Embryonic facial prominence (tissue), 1 donor: ENCODE results near the gene CCDC77.
"Not testable (repeated sequence)": the region's sequence is repeated elsewhere in the genome, so short reads cannot be mapped to it uniquely, and the experiment has no call there.

ENCODE experiments used
- DNase-seq: peaks from one replicate; pipeline ENCODE4 v3.0.0-alpha.2; 2016; ENCODE audit errors: extremely low spot score

CCDC77 gene

DNA sequence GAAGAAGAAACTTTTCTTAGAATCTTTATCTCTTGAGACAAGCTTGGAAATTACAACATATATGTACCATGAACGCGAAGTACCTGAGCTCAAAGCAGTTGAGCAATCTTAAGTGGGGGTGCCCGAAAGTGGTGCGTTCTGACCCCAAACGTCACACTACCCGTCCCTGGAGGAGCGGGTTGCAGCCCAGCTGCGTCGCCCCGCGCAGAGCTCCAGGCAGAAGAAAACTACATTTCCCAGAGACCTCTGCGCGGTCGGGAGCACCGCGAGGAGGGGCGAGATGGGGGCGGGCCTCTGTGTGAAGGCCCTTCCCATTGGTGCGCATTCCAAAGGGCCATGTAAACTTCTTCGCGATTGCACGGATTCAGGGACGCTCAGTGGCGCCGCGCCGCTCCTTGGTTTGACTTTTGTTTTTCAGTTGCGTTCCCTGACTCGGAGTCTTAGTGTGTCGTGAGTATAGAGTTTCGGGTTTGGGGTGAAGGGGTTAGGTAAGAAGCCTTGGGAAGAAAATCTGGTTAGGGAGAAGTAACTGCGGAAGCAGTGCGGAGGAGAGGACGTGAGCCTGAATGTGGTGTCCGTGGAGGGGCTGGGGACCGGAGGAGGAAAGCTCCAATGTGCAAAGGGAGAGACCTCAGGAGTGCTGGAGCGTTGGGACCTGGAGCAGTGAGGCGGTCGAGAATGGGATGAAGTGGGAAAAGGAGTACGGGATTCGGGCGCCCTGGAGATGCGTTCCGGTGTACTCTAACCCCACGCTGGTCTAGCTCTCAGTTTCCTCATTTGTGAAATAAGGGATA is at the start of gene CCDC77:
Gene CCDC77, plus strand, starts transcription at position 410 of the 794 bp plus-strand sequence. CDS start 7,740 bp downstream, outside the sequence.
- peak; percentile 90 for DNase-seq

DNA sequence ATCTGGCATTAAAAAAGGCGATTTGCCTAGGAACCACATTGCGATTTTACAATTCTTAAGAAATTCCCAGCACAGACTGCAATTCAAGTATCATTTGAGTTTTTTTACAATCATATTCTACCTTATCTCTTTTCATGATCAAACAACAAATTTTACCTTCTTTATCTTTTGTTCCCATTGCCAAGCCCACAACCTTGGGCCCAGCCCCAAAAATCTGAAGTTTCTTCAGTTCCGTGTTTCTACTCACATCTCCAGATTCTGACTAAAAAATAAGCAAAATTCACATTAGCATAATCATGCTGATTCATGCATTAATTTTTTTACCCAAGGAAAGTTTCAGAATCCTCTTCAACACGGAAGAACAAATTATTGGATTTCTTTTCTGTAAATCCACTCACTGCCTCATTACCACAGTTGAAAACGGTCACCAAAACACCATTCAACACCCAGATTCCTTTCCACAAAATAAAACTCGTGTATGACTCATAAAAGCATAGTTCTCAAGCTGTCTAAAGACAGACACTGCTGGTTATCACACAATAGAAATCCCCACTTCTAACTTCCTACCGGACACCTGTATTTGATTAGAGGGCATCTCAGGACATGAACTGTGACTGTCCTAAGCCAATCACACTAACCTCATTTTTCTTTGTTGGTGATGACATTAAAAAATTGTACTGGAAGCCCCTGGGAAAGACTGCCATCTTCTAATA is 45.0 kb upstream of the CCDC77 start:
- DNase-seq: no peak

DNA sequence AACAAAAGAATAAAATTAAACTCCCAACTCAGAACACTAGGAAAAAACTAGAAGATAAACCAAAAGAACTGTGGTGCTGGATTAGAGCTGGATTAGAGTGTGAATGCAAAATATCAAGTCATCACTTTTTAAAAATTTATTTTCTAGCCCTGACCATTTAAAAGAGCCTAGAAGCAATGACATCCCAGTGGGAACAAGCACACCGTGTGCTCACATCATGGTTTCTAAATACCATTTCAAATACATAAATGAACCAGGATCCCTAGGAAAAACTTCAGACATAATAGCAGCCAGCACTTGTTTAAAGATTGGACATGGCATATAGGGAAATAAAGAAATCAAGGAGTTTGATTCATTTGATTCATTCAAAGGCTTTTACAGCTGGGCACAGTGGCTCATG is 42.4 kb upstream of the CCDC77 start:
- DNase-seq: no peak

DNA sequence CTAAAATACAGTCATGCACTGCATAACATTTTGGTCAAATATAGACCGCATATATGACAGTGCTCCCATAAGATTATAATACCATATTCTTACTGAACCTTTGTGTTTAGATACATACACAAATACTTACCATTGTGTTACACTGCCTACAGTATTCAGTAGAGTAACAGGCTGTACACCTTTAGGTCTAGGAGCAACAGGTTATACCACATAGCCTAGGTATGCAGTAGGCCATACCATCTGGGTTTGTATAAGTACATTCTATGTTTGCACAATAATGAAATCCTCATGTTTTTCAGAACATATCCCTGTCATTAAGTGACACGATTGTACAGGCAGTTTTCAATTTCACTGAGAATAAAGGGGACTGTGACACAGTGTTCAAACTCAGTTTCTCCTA is 34.6 kb upstream of the CCDC77 start:
- DNase-seq: no peak

DNA sequence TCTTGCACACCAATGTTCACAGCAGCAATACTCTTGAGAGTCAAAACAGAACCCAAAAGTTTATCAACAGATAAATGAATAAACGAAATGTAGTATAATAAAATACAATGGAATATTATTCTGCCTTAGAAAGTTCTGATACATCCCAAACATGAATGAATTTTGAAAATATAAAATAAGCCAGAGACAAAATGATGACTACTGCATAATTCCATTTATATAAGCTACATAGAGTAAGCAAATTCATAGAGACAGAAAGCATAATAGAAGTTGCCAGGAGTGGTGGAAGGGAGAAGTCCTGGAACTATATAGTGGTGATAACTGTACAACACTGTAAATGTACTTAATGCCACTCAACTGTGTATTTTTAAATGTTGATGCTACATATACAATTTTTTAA is 33.5 kb upstream of the CCDC77 start:
- no peak for DNase-seq

GRCh38 chr12:370739-371485 is 30.5 kb upstream of the CCDC77 start:
- DNase-seq: not testable (repeated sequence)

DNA sequence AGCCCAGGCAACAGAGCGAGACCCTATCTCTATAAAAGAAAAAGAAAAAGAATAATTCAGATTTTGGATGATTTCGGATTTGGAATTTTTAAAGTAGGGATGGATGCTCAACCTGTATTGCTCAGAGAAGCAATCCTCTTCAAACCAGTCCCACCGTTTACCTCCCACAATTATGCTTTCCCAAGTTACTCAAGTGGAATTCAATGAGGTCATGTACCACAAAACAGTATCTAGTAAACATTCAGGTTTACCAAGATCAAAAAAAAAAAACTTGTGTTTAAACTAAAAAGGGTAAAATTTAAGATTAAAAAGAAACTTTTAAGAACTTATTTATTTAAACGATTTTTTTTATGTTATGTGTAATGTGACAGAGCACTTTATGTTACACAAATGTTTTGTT is 14.8 kb upstream of the CCDC77 start:
- no peak for DNase-seq

- DNase-seq: no peak
Observed at GRCh38 chr12:388012-388411, 13.4 kb upstream of the CCDC77 start.

- no peak for DNase-seq
Observed at GRCh38 chr12:388541-389141, 12.8 kb upstream of the CCDC77 start.

DNA sequence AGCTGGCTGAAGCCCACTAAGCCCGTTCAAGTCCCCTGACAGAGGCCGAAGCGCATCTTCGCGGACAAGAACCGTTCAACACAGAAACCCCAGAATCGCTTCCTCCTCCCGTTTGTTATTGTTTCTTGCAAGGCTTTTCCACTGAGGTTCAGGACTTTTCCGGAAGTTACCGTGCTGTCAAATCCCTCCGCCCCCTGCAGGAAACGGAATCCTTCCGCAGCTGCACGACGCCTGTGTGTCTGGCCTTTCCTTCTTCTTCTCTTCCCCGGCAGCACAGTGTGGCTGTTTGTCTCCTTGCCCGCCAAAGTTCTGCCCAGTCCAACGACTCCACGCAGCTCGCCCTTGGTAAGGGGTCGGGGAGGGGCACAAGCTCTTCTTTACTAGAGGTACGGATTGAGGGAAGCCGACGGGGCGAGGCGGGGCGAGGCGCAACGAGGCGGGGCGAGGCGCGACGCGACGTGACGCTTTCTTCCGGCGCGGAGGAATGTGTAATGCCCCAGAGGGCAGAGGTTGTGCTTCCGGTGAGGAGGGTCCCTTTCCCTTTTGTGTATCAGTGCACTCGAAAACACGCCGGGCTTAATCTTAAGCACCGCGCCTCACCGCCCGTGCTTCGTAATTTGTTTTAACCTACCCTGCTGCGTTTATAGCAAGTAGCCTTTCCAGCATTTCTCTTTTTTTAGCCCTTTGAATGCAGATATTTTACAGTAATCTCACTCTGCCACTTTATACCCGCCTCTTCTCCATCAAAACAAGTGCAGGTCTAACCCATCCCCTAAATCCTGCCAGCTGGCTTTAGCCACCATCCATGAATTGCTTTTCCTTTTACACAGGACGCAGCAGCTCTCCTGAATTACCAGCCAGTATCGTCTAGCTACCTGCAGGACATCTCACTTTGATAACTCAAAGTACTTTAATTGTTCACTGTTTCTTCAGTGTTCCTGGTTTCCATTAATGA is 12.0 kb upstream of the CCDC77 start, which contains the start of gene KDM5A:
Gene KDM5A, minus strand, starts transcription at position 179 of the 955 bp plus-strand sequence. CDS start 229 bp downstream, outside the sequence.
- DNase-seq: peak; percentile 92

- DNase-seq: no peak
Observed at GRCh38 chr12:400828-401227, 616 bp upstream of the CCDC77 start.

DNA sequence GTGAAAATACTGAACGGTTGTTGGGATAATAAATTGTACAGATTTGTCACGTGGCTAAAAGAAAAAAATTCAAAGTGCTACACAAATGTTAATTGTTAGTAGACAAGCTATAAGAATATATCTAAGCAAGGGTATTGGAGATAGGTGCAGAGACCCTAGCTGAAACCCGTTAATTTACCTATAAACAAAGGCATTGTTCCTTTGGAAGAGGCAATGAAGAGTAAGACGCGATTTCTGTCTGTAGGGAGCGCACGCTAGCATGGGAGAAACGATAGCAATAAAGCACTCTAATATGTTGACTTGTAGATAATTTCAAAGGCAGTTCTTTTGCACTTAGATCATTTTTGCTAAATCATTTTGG is 565 bp downstream of the CCDC77 start:
- no peak for DNase-seq

GRCh38 chr12:414859-415258 is 13.4 kb downstream of the CCDC77 start:
- no peak for DNase-seq

- DNase-seq: no peak
Observed at GRCh38 chr12:418432-418831, 17.0 kb downstream of the CCDC77 start.

DNA sequence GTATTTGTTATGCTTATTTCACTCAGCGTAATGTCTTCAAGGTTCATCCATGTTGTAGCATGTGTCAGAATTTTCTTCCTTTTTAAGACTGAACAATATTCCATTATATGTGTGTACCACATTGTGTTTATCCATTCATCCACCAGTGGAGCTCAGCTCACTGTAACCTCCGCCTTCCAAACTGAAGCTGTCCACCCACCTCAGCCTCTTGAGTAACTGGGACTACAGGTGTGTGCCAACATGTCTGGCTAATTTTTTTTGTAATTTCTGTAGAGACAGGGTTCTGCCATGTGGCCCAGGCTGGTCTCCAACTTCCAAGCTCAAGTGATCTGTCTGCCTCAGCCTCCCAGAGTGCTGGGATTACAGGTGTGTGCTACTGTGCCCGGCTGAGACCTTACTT is 21.1 kb downstream of the CCDC77 start:
- DNase-seq: no peak

DNA sequence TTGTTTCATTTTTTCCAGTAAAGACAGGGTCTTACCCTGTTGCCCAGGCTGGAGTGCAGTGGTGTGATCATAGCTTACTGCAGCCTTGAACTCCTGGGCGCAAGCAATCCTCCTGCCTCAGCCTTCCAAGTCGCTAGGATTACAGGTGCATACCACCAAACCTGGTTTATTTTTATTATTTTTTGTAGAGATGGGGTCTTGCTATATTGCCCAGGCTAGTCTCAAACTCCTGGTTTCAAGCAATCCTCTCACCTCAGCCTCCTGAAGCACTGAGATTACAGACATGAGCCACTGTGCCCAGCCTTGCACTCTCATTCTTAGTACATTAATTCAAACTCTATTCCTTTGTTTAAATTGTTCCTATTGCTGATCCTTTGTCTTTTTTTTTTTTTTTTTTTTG is 34.3 kb downstream of the CCDC77 start:
- DNase-seq: not testable (repeated sequence)

DNA sequence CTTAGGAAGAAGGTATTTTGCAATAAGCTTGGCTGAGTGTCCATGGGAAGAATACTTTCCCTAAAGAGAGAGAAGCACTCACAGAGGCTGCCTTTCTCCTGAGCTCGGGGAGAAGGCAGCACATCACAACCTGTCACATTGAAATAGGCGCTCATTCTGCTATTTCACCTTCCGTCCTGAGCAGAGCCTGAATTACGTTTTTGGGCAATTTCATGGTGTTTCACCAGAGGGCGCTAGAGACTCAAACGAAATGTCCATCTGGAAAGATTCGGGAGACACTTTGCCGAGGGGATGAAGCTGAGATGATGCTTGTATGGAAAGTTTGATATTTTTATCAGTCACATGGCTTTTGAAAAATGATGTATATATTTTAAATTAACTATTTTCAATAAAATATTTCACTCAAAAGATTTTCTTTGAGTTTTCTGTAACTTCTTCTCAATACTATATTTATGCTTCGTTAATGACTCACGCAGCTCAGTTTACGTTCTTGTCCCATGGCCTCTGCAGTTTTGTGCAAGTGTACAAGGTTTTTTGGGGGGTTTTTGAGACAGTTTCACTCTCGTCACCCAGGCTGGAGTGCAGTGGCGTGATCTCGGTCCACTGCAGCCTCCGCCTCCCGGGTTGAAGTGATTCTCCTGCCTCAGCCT is 40.9 kb downstream of the CCDC77 start:
- DNase-seq: no peak

DNA sequence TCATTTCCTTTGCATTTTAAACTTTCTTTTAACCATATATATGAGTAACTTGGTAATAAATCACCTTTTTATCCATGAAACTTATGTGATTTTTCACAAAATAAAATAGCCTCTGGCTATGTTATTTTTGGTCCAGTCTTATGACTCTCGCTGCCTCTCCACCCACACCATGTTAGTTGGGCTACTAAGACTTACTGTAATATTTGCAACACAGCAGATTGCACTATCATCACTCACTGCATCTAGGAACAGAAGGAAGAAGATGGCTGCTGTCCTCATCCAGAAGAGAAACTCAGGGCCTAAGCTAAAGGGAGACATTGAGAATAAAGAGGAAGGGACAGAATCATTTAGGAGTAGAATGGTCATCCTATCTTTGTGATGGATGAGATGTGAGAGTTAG is 45.7 kb downstream of the CCDC77 start:
- DNase-seq: no peak

DNA sequence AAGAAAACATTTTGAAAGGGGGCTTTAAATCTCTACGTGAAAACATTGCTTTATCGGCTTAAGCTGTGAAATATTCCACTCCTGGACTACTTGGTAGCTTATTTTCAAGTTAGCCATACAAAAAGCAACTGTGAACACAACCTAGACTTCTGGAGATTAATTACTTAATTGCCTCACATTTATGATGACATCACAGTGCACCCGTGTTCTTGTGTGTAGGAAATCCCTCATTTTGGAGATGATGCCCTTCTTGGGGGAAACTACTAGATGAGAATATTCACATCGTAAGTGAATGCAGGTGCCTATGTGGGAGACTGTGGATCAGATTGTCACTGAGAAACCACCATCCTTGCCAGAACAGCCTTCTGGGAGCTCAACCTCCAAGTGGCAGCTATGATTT is 47.8 kb downstream of the CCDC77 start:
- DNase-seq: no peak

GRCh38 chr12:450438-450837 is 49.0 kb downstream of the CCDC77 start:
- no peak for DNase-seq
